Endothelial cell of umbilical vein (primary cell): ENCODE results near the gene CAMKK2. TPM values are rescaled to one million over a fixed set of nuclear protein-coding genes. Genes with fewer than 3 reads are reported as not detected.

Source experiments
- BruUV-seq: library from RNA; stranded (reverse); fragments of 400-500 nt; replicated peaks from 2 replicates; lab custom pipeline; 2021; lab: Mats Ljungman, UMichigan
- CTCF ChIA-PET: fragments of 300-600, 350-600 bp; sonication (Branson Sonifier 250); formaldehyde crosslinking; loops from one replicate; lab custom pipeline; 2021; ENCODE audit warnings: antibody characterized with exemption, inconsistent platforms; lab: Charles Lee
- POLR2A ChIA-PET: fragments of 300-600, 350-600 bp; sonication (Branson Sonifier 250); formaldehyde crosslinking; loops from one replicate; lab custom pipeline; 2021; ENCODE audit warnings: antibody characterized with exemption, inconsistent platforms; lab: Charles Lee
- DNase-seq: peaks from one replicate; pipeline ENCODE4 v3.0.0-alpha.2; 2011; ENCODE audit warnings: low read depth, low spot score
- FAIRE-seq: peaks from 2 replicates; lab custom pipeline; 2011; peaks lifted over from hg19 to GRCh38; lab: Jason Lieb, UNC
- H2AFZ ChIP-seq: 2 replicates; pipeline ENCODE4 v1.6.0; 2012; ENCODE audit warnings: low read depth, low read length, control low read depth, inconsistent platforms
- H3K27ac ChIP-seq: 2 replicates; pipeline ENCODE4 v1.5.1; 2011; ENCODE audit warnings: low read depth, mild to moderate bottlenecking, control low read depth, low read length, moderate library complexity; ENCODE audit not compliant: insufficient read depth
- H3K27me3 ChIP-seq, 2 experiments: 2 replicates each; pipeline versions ENCODE4 v1.6.0 to v1.6.1; 2011; ENCODE audit warnings: low read length in 2 of 2, mixed read lengths in 1 of 2; ENCODE audit not compliant: control insufficient read depth in 2 of 2, insufficient read depth in 2 of 2
- H3K36me3 ChIP-seq, 2 experiments: 2 replicates in 1 of 2; 3 replicates in 1 of 2; pipeline ENCODE4 v1.5.1; 2011; ENCODE audit warnings: low read length in 2 of 2, mild to moderate bottlenecking in 1 of 2, moderate library complexity in 1 of 2; ENCODE audit not compliant: control insufficient read depth in 2 of 2, insufficient read depth in 2 of 2; ENCODE audit errors: extremely low read depth in 1 of 2
- H3K4me1 ChIP-seq: 3 replicates; pipeline ENCODE4 v1.5.1; 2011; ENCODE audit warnings: mild to moderate bottlenecking, low read length; ENCODE audit not compliant: control insufficient read depth, insufficient read depth; ENCODE audit errors: extremely low read depth
- H3K4me2 ChIP-seq: 2 replicates; pipeline ENCODE4 v1.6.1; 2011; ENCODE audit warnings: low read length, control low read depth, mixed read lengths; ENCODE audit not compliant: insufficient read depth
- H3K4me3 ChIP-seq, 3 experiments: fragments of 200-600 bp in 1 of 3; sonication (generic), shearing (Covaris generic) in 1 of 3; replicated peaks in 1 of 3; 2 replicates each; pipeline ENCODE4 v1.5.1; 2011 to 2016; ENCODE audit warnings: control low read depth in 3 of 3, low read length in 3 of 3, mild to moderate bottlenecking in 2 of 3, inconsistent platforms in 1 of 3, low read depth in 1 of 3, moderate library complexity in 1 of 3; ENCODE audit not compliant: insufficient read depth in 1 of 3
- H3K79me2 ChIP-seq: 2 replicates; pipeline ENCODE4 v1.6.0; 2012; ENCODE audit warnings: low read length, inconsistent platforms; ENCODE audit not compliant: control insufficient read depth, insufficient read depth
- H3K9ac ChIP-seq: replicated peaks from 2 replicates; pipeline ENCODE3; 2011; ENCODE audit warnings: low read length, control low read depth; ENCODE audit not compliant: insufficient read depth; ENCODE audit errors: extremely low read depth
- H3K9me1 ChIP-seq: replicated peaks from 3 replicates; pipeline ENCODE4 v1.6.0; 2011; ENCODE audit warnings: mild to moderate bottlenecking, low read length; ENCODE audit not compliant: control insufficient read depth, insufficient read depth; ENCODE audit errors: extremely low read depth
- H3K9me3 ChIP-seq: replicated peaks from 2 replicates; pipeline ENCODE4 v1.5.1; 2012; ENCODE audit warnings: low read length, inconsistent platforms; ENCODE audit not compliant: control insufficient read depth, insufficient read depth
- H4K20me1 ChIP-seq: replicated peaks from 2 replicates; pipeline ENCODE3; 2011; ENCODE audit warnings: mild to moderate bottlenecking, low read length; ENCODE audit not compliant: control insufficient read depth, insufficient read depth; ENCODE audit errors: extremely low read depth
- CTCF ChIP-seq, 2 donors: IDR thresholded peaks; 1 replicate in 1 of 2; 2 replicates in 1 of 2; pipeline ENCODE4 v1.5.1; 2011; ENCODE audit warnings: low read length in 2 of 2, mild to moderate bottlenecking in 2 of 2, moderate library complexity in 2 of 2, control low read depth in 1 of 2, inconsistent platforms in 1 of 2, low read depth in 1 of 2; ENCODE audit not compliant: insufficient read depth in 1 of 2; ENCODE audit errors: extremely low read depth in 1 of 2
- FOS ChIP-seq: IDR thresholded peaks from 2 replicates; pipeline ENCODE4 v1.6.1; 2011; ENCODE audit warnings: mild to moderate bottlenecking, low read length, moderate library complexity, borderline replicate concordance; ENCODE audit not compliant: insufficient read depth
- GATA2 ChIP-seq: IDR thresholded peaks from 2 replicates; pipeline ENCODE4 v1.7.0; 2011; ENCODE audit warnings: low read depth, mild to moderate bottlenecking, moderate library complexity, mixed read lengths, low read length; ENCODE audit not compliant: insufficient read length, insufficient read depth
- JUN ChIP-seq: IDR thresholded peaks from 2 replicates; pipeline ENCODE4 v1.6.1; 2011; ENCODE audit warnings: borderline replicate concordance, low read depth; ENCODE audit not compliant: insufficient read length, insufficient read depth
- MYC ChIP-seq: IDR thresholded peaks from one replicate; pipeline ENCODE4 v1.6.1; 2011; ENCODE audit warnings: mild to moderate bottlenecking, low read depth, low read length
- POLR2A ChIP-seq: IDR thresholded peaks from 2 replicates; pipeline ENCODE4 v1.6.1; 2012; ENCODE audit warnings: low read depth, mild to moderate bottlenecking, control low read depth, low read length
- dilution Hi-C: fragments of 300-500 bp; cut with MboI; formaldehyde crosslinking; loops from one replicate; pipeline ENCODE4 v1.15.0; 2019; ENCODE audit warnings: low sequenced_read_pairs; ENCODE audit not compliant: extremely low pct_ligation_motif_present
- intact Hi-C: fragments of 100-400 bp; cut with micrococcal nuclease; formaldehyde crosslinking; loops from one replicate; pipeline ENCODE4 v1.10.0; 2022
- polyA plus RNA-seq, 4 experiments: library from polyadenylated mRNA; depleted of rRNA in 3 of 4; stranded (reverse) in 3 of 4; unstranded in 1 of 4; fragments of >200 nt; gene quantifications; 2 replicates each; pipeline versions ENCODE4 v1.2.1 to v1.2.3, GENCODE V29; 2011 to 2012; ENCODE audit warnings: missing spikeins in 1 of 4
- total RNA-seq: library from RNA; stranded (reverse); gene quantifications from 2 replicates; pipeline ENCODE4 v1.2.3, GENCODE V29; 2021
- TF ChIP-seq, protein P1 (sequence below): IDR thresholded peaks from 2 replicates; pipeline ENCODE4 v1.6.1; 2011; ENCODE audit not compliant: insufficient read depth, insufficient read length

CAMKK2 gene
- total and polyA plus RNA-seq, 2 donors (not counting 3 experiments of a cell fraction or from before 2014, with no cell fraction given) = 32.5 to 45.0 TPM

DNA sequence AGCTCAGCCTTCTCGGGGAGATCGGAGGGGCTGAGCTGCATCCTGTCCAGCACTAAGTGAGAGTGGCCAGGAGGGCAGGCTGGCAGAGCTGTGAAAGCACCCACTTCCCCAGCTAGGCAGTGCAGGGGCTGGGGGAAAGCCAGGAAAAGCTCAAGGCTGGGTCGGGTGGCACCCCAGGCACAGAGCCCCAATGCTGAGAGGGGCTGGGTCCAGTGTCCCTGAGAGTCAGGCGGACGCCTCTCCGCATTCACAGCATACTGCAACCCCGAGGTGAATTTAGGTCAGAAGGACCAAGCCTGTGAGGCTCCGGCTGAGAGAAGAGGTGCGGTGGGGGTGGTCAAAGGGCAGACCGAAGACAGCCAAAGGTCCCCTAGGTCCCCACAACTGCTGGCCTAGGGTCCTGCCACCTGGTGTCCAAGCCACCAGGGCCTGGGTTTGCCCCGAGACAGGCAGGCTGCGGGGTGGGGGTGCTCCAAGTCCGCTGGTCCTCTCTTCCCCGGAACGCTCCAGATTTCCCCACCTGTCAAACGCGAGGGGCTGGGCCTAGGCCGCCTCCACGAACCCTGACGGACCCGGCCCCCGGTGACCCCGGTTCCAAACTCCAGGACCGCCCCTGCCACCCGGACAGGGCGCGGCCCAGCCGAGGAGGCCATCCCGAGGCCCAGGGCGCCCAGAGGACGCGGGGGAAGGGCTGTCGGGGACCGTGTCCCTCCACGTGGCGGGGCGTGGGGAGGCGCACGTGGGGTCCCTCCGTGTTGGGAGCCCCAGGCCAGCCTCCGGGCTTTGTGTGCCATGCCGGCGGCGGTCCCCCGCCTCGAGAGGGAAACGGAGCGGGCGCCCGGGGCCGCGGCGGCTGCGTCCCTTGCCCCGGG, 527 bp downstream of the CAMKK2 start:
- DNase-seq = peak; percentile 13
- dilution Hi-C loops = no loop called here
- no TSS peak for BruUV-seq

GRCh38 chr12:121295116-121295745, 1.3 kb downstream of the CAMKK2 start:
- CTCF ChIA-PET = interaction anchor here (0.9 to 1.9 kb wide), 4 partner anchors 8 to 105 kb away, joined by 3 to 6 read pairs (median 5); partner anchors contain the start of gene RNF34
- intact Hi-C loops (loop anchor here (1.0 to 5.0 kb wide), 3 partner anchors 11 to 107 kb away; partner anchors contain the start of gene RNF34), dilution Hi-C loops (no loop called here)
- no peaks in the 10 kb centered on the region for H3K9me1 ChIP-seq
- TF ChIP-seq CTCF (IDR thresholded peaks at IDR 0.05; ENCODE audit: extremely low read depth in 1 of 2, insufficient read depth in 1 of 2, low read depth in 1 of 2, low read length in 2 of 2) (peak in 1 of 2 donors; percentile 5), MYC (no peak), FOS (no peak), JUN (no peak), GATA2 (no peak), POLR2A (no peak)
- peak overlapping the region; percentile 85 for H3K4me2 ChIP-seq
- H4K20me1 ChIP-seq = no peaks in the 10 kb centered on the region
- peaks cover 39% of the 10 kb centered on the region for H3K79me2 ChIP-seq
- no peak overlapping the region for H3K27ac ChIP-seq
- H3K27me3 ChIP-seq = no peaks in the 10 kb centered on the region
- peak; percentile 4 for FAIRE-seq
- H3K9me3 ChIP-seq = no peaks in the 10 kb centered on the region
- H3K4me1 ChIP-seq = peaks cover 16% of the 10 kb centered on the region
- POLR2A ChIA-PET = interaction anchor here (0.7 kb wide), 1 partner anchor 58 kb away, joined by 3 read pairs; no protein-coding TSS in a partner anchor
- H2AFZ ChIP-seq = no peak overlapping the region
- peak; percentile 26 for DNase-seq
- H3K9ac ChIP-seq = peak overlapping the region; percentile 82
- peak overlapping the region; percentile 77 to 88 (median 77) for H3K4me3 ChIP-seq
- no peaks in the 10 kb centered on the region for H3K36me3 ChIP-seq
- BruUV-seq = TSS peak; percentile 22

More for the DNA sequence above, 527 bp downstream of the CAMKK2 start:
- POLR2A ChIA-PET = interaction anchor here (0.6 to 0.7 kb wide), 2 partner anchors 57 to 392 kb away, joined by 3 to 4 read pairs; no protein-coding TSS in a partner anchor
- no peaks in the 10 kb centered on the region for H3K27me3 ChIP-seq
- peak overlapping the region; percentile 85 for H3K4me2 ChIP-seq
- peaks cover 38% of the 10 kb centered on the region for H3K79me2 ChIP-seq
- peak overlapping the region; percentile 62 for H2AFZ ChIP-seq
- CTCF ChIA-PET = interaction anchor here (0.6 to 2.4 kb wide), 7 partner anchors 9 to 726 kb away, joined by 3 to 7 read pairs (median 5); no protein-coding TSS in a partner anchor
- H3K9me1 ChIP-seq = no peaks in the 10 kb centered on the region
- FAIRE-seq = peak; percentile 57
- peak overlapping the region; percentile 63 for H3K27ac ChIP-seq
- peak overlapping the region; percentile 77 to 88 (median 77) for H3K4me3 ChIP-seq
- H3K9ac ChIP-seq = peak overlapping the region; percentile 82
- H3K4me1 ChIP-seq = peaks cover 16% of the 10 kb centered on the region
- H3K9me3 ChIP-seq = no peaks in the 10 kb centered on the region
- intact Hi-C loops = loop anchor here (1.0 to 5.0 kb wide), 5 partner anchors 12 to 106 kb away; partner anchors contain the start of genes ANAPC5 and RNF34
- no peaks in the 10 kb centered on the region for H3K36me3 ChIP-seq
- no peaks in the 10 kb centered on the region for H4K20me1 ChIP-seq
- TF ChIP-seq FOS (no peak), POLR2A (peak; percentile 14)
- TF ChIP-seq, protein P1, sequence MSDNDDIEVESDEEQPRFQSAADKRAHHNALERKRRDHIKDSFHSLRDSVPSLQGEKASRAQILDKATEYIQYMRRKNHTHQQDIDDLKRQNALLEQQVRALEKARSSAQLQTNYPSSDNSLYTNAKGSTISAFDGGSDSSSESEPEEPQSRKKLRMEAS = peak; percentile 59
